H1 (cell line): ENCODE measurements around the gene UNC13D. TPM values are rescaled to one million over a fixed set of nuclear protein-coding genes. Genes with fewer than 3 reads are reported as not detected.

ENCODE experiments used
- CTCF ChIA-PET: fragments of 300-600 bp; sonication (Branson Sonifier 250); formaldehyde crosslinking; loops from one replicate; lab custom pipeline; 2021; ENCODE audit not compliant: partially characterized antibody; lab: Charles Lee
- POLR2A ChIA-PET: fragments of 300-600 bp; sonication (Branson Sonifier 250); formaldehyde crosslinking; loops from one replicate; lab custom pipeline; 2021; ENCODE audit warnings: inconsistent platforms; ENCODE audit not compliant: partially characterized antibody; lab: Charles Lee
- DNase-seq, 2 experiments: peaks; one replicate each; pipeline versions ENCODE4 v3.0.0 to v3.0.0-alpha.2; 2010 to 2022; ENCODE audit warnings: low spot score in 2 of 2, low read depth in 1 of 2, mixed read lengths in 1 of 2
- FAIRE-seq: peaks from 2 replicates; lab custom pipeline; 2011; peaks lifted over from hg19 to GRCh38; lab: Jason Lieb, UNC
- H2AFZ ChIP-seq: 2 replicates; pipeline ENCODE4 v1.8.1; 2012; ENCODE audit warnings: low read length, inconsistent platforms
- H2AK5ac ChIP-seq: 2 replicates; pipeline ENCODE4 v1.6.1; 2013; ENCODE audit warnings: low read depth, low read length
- H2BK120ac ChIP-seq: replicated peaks from 2 replicates; pipeline ENCODE3; 2013; ENCODE audit warnings: low read depth, low read length, inconsistent platforms
- H2BK12ac ChIP-seq: 2 replicates; pipeline ENCODE4 v1.6.1; 2013; ENCODE audit warnings: low read depth, low read length
- H2BK15ac ChIP-seq: 2 replicates; pipeline ENCODE4 v1.6.1; 2013; ENCODE audit warnings: low read length
- H2BK20ac ChIP-seq: 2 replicates; pipeline ENCODE4 v1.6.1; 2013; ENCODE audit warnings: low read length
- H2BK5ac ChIP-seq: 2 replicates; pipeline ENCODE4 v1.6.1; 2013; ENCODE audit warnings: low read depth, low read length
- H3K14ac ChIP-seq: 2 replicates; pipeline ENCODE4 v1.6.1; 2013; ENCODE audit warnings: inconsistent platforms; ENCODE audit not compliant: insufficient read length
- H3K18ac ChIP-seq: 2 replicates; pipeline ENCODE4 v1.6.1; 2013; ENCODE audit warnings: low read length; ENCODE audit errors: extremely low read depth
- H3K23ac ChIP-seq: 2 replicates; pipeline ENCODE4 v1.6.1; 2013; ENCODE audit warnings: inconsistent platforms; ENCODE audit not compliant: insufficient read length
- H3K23me2 ChIP-seq: 2 replicates; pipeline ENCODE4 v1.6.1; 2013; ENCODE audit warnings: low read depth, low read length
- H3K27ac ChIP-seq: 2 replicates; pipeline ENCODE4 v1.6.1; 2011; ENCODE audit warnings: low read depth, low read length, inconsistent platforms
- H3K27me3 ChIP-seq, 4 experiments: replicated peaks in 1 of 4; 1 replicate in 1 of 4; 2 replicates in 3 of 4; pipeline versions ENCODE4 v1.6.1 to v1.8.1; 2011 to 2013; ENCODE audit warnings: low read length in 3 of 4, mild to moderate bottlenecking in 3 of 4, inconsistent platforms in 2 of 4, mixed read lengths in 2 of 4, moderate library complexity in 1 of 4; ENCODE audit not compliant: control insufficient read depth in 3 of 4, insufficient read depth in 3 of 4; ENCODE audit errors: extremely low read depth in 1 of 4
- H3K36me3 ChIP-seq, 4 experiments: 2 replicates each; pipeline versions ENCODE4 v1.6.1 to v1.8.1; 2011 to 2013; ENCODE audit warnings: mild to moderate bottlenecking in 4 of 4, low read length in 3 of 4, moderate library complexity in 2 of 4, control low read depth in 1 of 4, inconsistent platforms in 1 of 4; ENCODE audit not compliant: insufficient read depth in 4 of 4, control insufficient read depth in 2 of 4
- H3K4ac ChIP-seq: replicated peaks from 2 replicates; pipeline ENCODE3; 2013; ENCODE audit warnings: low read length, low read depth, mixed read lengths, inconsistent platforms; ENCODE audit not compliant: insufficient read length
- H3K4me1 ChIP-seq, 4 experiments: replicated peaks in 1 of 4; 1 replicate in 1 of 4; 2 replicates in 3 of 4; pipeline versions ENCODE4 v1.6.1 to v1.8.1; 2011 to 2013; ENCODE audit warnings: low read length in 3 of 4, inconsistent platforms in 2 of 4, mixed read lengths in 1 of 4; ENCODE audit not compliant: insufficient read depth in 4 of 4, control insufficient read depth in 3 of 4
- H3K4me2 ChIP-seq, 2 experiments: 2 replicates each; pipeline versions ENCODE4 v1.6.1 to v1.8.1; 2011 to 2013; ENCODE audit warnings: low read depth in 2 of 2, low read length in 2 of 2, control low read depth in 1 of 2, inconsistent platforms in 1 of 2, mild to moderate bottlenecking in 1 of 2; ENCODE audit not compliant: insufficient read depth in 1 of 2
- H3K4me3 ChIP-seq, 4 experiments: fragments of 200-600, 300-600 bp in 1 of 4; sonication (generic), shearing (Covaris generic), sonication (Bioruptor Twin) in 1 of 4; 2 replicates each; pipeline versions ENCODE4 v1.5.1 to v1.8.1; 2011 to 2016; ENCODE audit warnings: low read length in 4 of 4, low read depth in 3 of 4, control low read depth in 2 of 4, inconsistent platforms in 2 of 4, mild to moderate bottlenecking in 2 of 4, mixed read lengths in 1 of 4, moderate library complexity in 1 of 4; ENCODE audit not compliant: insufficient read depth in 2 of 4; ENCODE audit errors: extremely low read depth in 1 of 4
- H3K56ac ChIP-seq: replicated peaks from 2 replicates; pipeline ENCODE3; 2013; ENCODE audit warnings: low read depth, mild to moderate bottlenecking, mixed read lengths, low read length, inconsistent platforms; ENCODE audit not compliant: insufficient read length
- H3K79me1 ChIP-seq: 2 replicates; pipeline ENCODE4 v1.6.1; 2013; ENCODE audit warnings: low read depth, low read length, control low read depth
- H3K79me2 ChIP-seq, 2 experiments: 2 replicates each; pipeline versions ENCODE4 v1.6.1 to v1.8.1; 2012 to 2013; ENCODE audit warnings: low read length in 2 of 2, mild to moderate bottlenecking in 2 of 2, inconsistent platforms in 1 of 2; ENCODE audit not compliant: insufficient read depth in 2 of 2, control insufficient read depth in 1 of 2
- H3K9ac ChIP-seq, 4 experiments: replicated peaks in 1 of 4; 1 replicate in 1 of 4; 2 replicates in 3 of 4; pipeline versions ENCODE4 v1.6.1 to v1.8.1; 2011 to 2013; ENCODE audit warnings: low read depth in 3 of 4, low read length in 3 of 4, control low read depth in 2 of 4, mild to moderate bottlenecking in 2 of 4, moderate library complexity in 2 of 4, inconsistent platforms in 1 of 4; ENCODE audit errors: extremely low read depth in 1 of 4
- H3K9me3 ChIP-seq, 2 experiments: 2 replicates each; pipeline versions ENCODE4 v1.6.1 to v1.8.1; 2012 to 2013; ENCODE audit warnings: mild to moderate bottlenecking in 2 of 2, moderate library complexity in 2 of 2, control low read depth in 1 of 2, inconsistent platforms in 1 of 2, low read depth in 1 of 2, low read length in 1 of 2, mixed read lengths in 1 of 2; ENCODE audit not compliant: insufficient read depth in 2 of 2
- H4K20me1 ChIP-seq, 2 experiments: replicated peaks in 1 of 2; 2 replicates each; pipeline versions ENCODE3 to v1.8.1; 2011 to 2013; ENCODE audit warnings: inconsistent platforms in 2 of 2, low read length in 2 of 2, mild to moderate bottlenecking in 1 of 2; ENCODE audit not compliant: insufficient read depth in 2 of 2, control insufficient read depth in 1 of 2
- H4K5ac ChIP-seq: 2 replicates; pipeline ENCODE4 v1.6.1; 2013; ENCODE audit warnings: low read length, low read depth, mixed read lengths, inconsistent platforms; ENCODE audit not compliant: insufficient read length
- H4K8ac ChIP-seq: 2 replicates; pipeline ENCODE4 v1.8.0; 2013; ENCODE audit warnings: mild to moderate bottlenecking, moderate library complexity, low read length, inconsistent platforms; ENCODE audit not compliant: insufficient read depth; ENCODE audit errors: extremely low read depth
- H4K91ac ChIP-seq: replicated peaks from 2 replicates; pipeline ENCODE3; 2013; ENCODE audit warnings: low read length, mixed read lengths, inconsistent platforms; ENCODE audit not compliant: insufficient read length
- CBX5 ChIP-seq: fragments of 300-800, 300-1000 bp; sonication (generic); IDR thresholded peaks from 2 replicates; pipeline ENCODE4 v1.7.1; 2016; ENCODE audit warnings: antibody characterized with exemption, low read length, low read depth
- KDM5A ChIP-seq: fragments of 200-600 bp; IDR thresholded peaks from 2 replicates; pipeline ENCODE4 v1.7.1; 2012; ENCODE audit warnings: mild to moderate bottlenecking, low read length, inconsistent platforms, mixed read lengths
- MAFK ChIP-seq: IDR thresholded peaks from 2 replicates; pipeline ENCODE4 v1.6.1; 2012; ENCODE audit warnings: low read depth, mild to moderate bottlenecking, improper control_type of control experiment, low read length
- WGBS, 2 experiments: shearing (Covaris generic) in 1 of 2; methylation state at CpG; one replicate each; pipeline versions ENCODE4 v1.1.6 to v1.1.7; 2013 to 2015; ENCODE audit warnings: low lambda C conversion rate in 2 of 2, mixed read lengths in 2 of 2, inconsistent platforms in 1 of 2, low coverage in 1 of 2, missing lambda C conversion rate in 1 of 2; ENCODE audit not compliant: insufficient replicate concordance in 2 of 2, insufficient coverage in 1 of 2, insufficient read length in 1 of 2; ENCODE audit errors: extremely low coverage in 1 of 2, missing lambda C conversion rate in 1 of 2; 5-methylcytosine and 5-hydroxymethylcytosine counted together
- polyA plus RNA-seq, 7 experiments: library from polyadenylated mRNA; depleted of rRNA in 3 of 7; stranded (reverse) in 5 of 7; unstranded in 2 of 7; fragments of >200 nt in 5 of 7; fragments of 200-250 nt in 2 of 7; gene quantifications; 1 replicate in 5 of 7; 2 replicates in 1 of 7; 4 replicates in 1 of 7; pipeline versions ENCODE4 v1.2.1 to v1.2.3, GENCODE V29; 2011 to 2013; ENCODE audit warnings: missing spikeins in 2 of 7, mixed read lengths in 2 of 7
- total RNA-seq: library from RNA; stranded (reverse); fragmentation: NEBNext Ultra II Directional; extraction: Animal tissue kit (Norgen Biotek cat#: 25700); gene quantifications from 2 replicates; pipeline ENCODE4 v1.2.1, GENCODE V29; 2021

Gene UNC13D
- total and polyA plus RNA-seq, 2 of the 8 experiments (the other 6 are each of a cell fraction or from before 2014, with no cell fraction given), result 3.6 to 8.4 TPM

GRCh38 chr17:75847614-75848522 lies 3.7 kb upstream of the UNC13D start:
- no peak for DNase-seq
- Histone ChIP-seq H2BK5ac (no peak overlapping the region), H3K27ac (no peak overlapping the region), H3K23ac (no peak overlapping the region), H2BK12ac (no peak overlapping the region), H3K27me3 (no peaks in the 10 kb centered on the region), H3K9ac (no peak overlapping the region), H3K4me3 (no peak overlapping the region), H3K23me2 (no peaks in the 10 kb centered on the region), H2BK20ac (no peak overlapping the region), H3K79me2 (no peaks in the 10 kb centered on the region), H3K4me1 (peaks cover 0 to 8% (median 6%) of the 10 kb centered on the region in 4 experiments; a peak in 4 of 7 replicates), H3K79me1 (no peaks in the 10 kb centered on the region), H3K36me3 (peaks cover 7 to 36% (median 28%) of the 10 kb centered on the region in 4 experiments), H4K91ac (no peak overlapping the region), H3K14ac (no peak overlapping the region), H4K5ac (no peak overlapping the region), H3K9me3 (no peaks in the 10 kb centered on the region), H4K20me1 (peaks cover 4 to 5% of the 10 kb centered on the region in 2 experiments), H2BK120ac (no peak overlapping the region), H2AK5ac (no peak overlapping the region), H4K8ac (no peak overlapping the region; the same call in 1 of the 2 replicates), H3K4me2 (no peak overlapping the region), H2BK15ac (no peak overlapping the region), H3K4ac (no peak overlapping the region), H3K18ac (no peak overlapping the region), H3K56ac (no peak overlapping the region), H2AFZ (no peak overlapping the region)
- TF ChIP-seq MAFK, result no peak
- no peak for TF ChIP-seq KDM5A
- no peak for TF ChIP-seq CBX5
- no peak for FAIRE-seq
- ChIA-PET CTCF (interaction anchor here (0.7 to 27.2 kb wide), 24 partner anchors 11 to 245 kb away, joined by 3 to 563 read pairs (median 4); partner anchors contain the start of genes MRPL38, UNK and WBP2), POLR2A (interaction anchor here (0.5 to 4.3 kb wide), 10 partner anchors 8 to 1132 kb away, joined by 3 to 28 read pairs (median 4); partner anchors contain the start of gene WBP2)
- WGBS, 2 experiments, result 89% methylated on average over 25 of the region's 25 CpGs; no CpG with 5 or more reads in 1 of the 2 experiments
